C4-2B (cell line): Measurements from ENCODE around the gene KLK2.

ENCODE experiments used
- H3K27ac ChIP-seq: fragments of 450-650 bp; 2 replicates; pipeline ENCODE4 v1.5.1; 2017
- ZFX ChIP-seq: fragments of 450-650 bp; IDR thresholded peaks from 2 replicates; pipeline ENCODE4 v1.6.1; 2017
- TF ChIP-seq, protein P1 (sequence below): fragments of 450-650 bp; conservative IDR thresholded peaks from 2 replicates; pipeline ENCODE4 v1.5.1; 2017; ENCODE audit warnings: mild to moderate bottlenecking

KLK2 gene

DNA sequence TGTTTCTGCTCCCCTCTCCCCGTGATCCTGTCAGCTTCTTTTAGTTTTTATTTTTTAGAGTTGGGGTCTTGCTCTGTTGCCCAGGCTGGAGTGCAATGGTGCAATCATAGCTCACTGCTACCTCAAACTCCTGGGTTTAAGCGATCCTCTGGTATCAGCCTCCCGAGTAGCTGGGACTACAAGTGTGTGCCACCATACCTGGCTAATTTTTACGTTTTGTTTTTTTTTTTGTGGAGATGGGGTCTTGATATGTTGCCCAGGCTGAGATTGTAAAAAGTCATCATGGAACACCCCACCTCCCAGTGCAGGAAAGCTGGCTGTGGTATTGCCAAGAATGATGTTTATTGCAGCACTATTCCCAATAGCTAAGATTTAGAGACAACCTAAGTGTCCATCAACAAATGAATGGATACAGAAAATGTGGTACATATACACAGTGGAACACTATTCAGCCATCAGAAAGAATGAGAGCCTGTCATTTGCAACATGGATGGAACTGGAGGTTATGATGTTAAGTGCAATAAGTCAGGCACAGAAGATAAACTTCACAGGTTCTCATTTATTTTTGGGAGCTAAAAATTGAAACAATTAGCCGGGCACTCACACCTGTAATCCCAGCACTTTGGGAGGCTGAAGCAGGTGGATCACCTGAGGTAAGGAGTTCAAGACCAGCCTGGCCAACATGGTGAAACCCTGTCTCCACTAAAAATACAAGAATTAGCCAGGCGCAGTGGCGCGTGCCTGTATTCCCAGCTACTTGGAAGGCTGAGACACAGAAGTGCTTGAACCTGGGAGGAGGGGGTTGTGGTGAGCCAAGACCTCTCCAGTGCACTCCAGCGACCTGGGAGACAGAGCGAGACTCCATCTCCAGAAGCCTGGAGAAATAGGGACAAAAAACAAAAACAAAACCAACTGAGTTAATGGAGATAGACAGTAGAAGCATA is 33.3 kb upstream of the KLK2 start:
- peak overlapping the region; percentile 100 for H3K27ac ChIP-seq
- TF ChIP-seq, protein P1, sequence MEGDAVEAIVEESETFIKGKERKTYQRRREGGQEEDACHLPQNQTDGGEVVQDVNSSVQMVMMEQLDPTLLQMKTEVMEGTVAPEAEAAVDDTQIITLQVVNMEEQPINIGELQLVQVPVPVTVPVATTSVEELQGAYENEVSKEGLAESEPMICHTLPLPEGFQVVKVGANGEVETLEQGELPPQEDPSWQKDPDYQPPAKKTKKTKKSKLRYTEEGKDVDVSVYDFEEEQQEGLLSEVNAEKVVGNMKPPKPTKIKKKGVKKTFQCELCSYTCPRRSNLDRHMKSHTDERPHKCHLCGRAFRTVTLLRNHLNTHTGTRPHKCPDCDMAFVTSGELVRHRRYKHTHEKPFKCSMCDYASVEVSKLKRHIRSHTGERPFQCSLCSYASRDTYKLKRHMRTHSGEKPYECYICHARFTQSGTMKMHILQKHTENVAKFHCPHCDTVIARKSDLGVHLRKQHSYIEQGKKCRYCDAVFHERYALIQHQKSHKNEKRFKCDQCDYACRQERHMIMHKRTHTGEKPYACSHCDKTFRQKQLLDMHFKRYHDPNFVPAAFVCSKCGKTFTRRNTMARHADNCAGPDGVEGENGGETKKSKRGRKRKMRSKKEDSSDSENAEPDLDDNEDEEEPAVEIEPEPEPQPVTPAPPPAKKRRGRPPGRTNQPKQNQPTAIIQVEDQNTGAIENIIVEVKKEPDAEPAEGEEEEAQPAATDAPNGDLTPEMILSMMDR, result no peak
- no peak for TF ChIP-seq ZFX

GRCh38 chr19:50842130-50842529 is 31.1 kb upstream of the KLK2 start:
- TF ChIP-seq, protein P1, result no peak
- no peak for TF ChIP-seq ZFX
- peak overlapping the region; percentile 100 for H3K27ac ChIP-seq

DNA sequence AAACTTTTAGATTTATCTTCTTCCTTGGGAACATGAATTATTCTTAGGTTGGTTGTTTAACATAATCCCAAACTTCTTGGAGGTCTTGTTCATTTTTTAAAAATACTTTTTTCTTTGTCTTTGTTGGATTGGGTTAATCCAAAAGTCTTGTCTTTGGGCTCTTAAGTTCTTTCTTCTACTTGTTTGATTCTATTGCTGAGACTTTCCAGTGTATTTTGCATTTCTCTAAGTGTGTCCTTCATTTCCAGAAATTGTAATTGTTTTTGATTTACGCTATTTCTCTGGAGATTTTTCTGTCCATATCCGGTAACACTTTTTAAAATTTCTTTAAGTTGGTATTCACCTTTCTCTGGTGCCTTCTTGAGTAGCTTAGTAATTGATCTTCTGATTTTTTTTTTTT is 30.0 kb upstream of the KLK2 start:
- TF ChIP-seq ZFX, result no peak
- TF ChIP-seq, protein P1, result no peak
- H3K27ac ChIP-seq, result peak overlapping the region; percentile 100

- peak overlapping the region; percentile 100 for H3K27ac ChIP-seq
- TF ChIP-seq, protein P1, result no peak
- no peak for TF ChIP-seq ZFX
These were observed 29.5 kb upstream of the KLK2 start for GRCh38 chr19:50843701-50844221.

- TF ChIP-seq, protein P1, result no peak
- no peak for TF ChIP-seq ZFX
- peak overlapping the region; percentile 100 for H3K27ac ChIP-seq
These were observed 28.8 kb upstream of the KLK2 start for GRCh38 chr19:50844296-50844935.

DNA sequence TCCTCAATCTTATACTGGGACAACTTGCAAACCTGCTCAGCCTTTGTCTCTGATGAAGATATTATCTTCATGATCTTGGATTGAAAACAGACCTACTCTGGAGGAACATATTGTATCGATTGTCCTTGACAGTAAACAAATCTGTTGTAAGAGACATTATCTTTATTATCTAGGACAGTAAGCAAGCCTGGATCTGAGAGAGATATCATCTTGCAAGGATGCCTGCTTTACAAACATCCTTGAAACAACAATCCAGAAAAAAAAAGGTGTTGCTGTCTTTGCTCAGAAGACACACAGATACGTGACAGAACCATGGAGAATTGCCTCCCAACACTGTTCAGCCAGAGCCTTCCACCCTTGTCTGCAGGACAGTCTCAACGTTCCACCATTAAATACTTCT is 22.5 kb upstream of the KLK2 start:
- peak overlapping the region; percentile 100 for H3K27ac ChIP-seq

More for the DNA sequence above, 22.5 kb upstream of the KLK2 start:
- TF ChIP-seq ZFX, result no peak
- TF ChIP-seq, protein P1, result no peak
